GM19025 (cell line): ENCODE measurements around the gene HSD17B3.
"Not testable (repeated sequence)": the region's sequence is repeated elsewhere in the genome, so short reads cannot be mapped to it uniquely, and the experiment has no call there.

Source experiments
- ATAC-seq: cut with Tn5 transposase; IDR thresholded peaks from one replicate; pipeline ENCODE4 v1.9.1; 2021; ENCODE audit warnings: mild to moderate bottlenecking, low read depth, moderate library complexity; ENCODE audit not compliant: unreplicated experiment

Gene HSD17B3

GRCh38 chr9:96302021-96302420 is at the start of gene HSD17B3:
TSS of gene HSD17B3 (minus strand) at chr9:96302176. CDS start at chr9:96302104, 72 bp downstream.
- ATAC-seq: no peak

GRCh38 chr9:96350866-96351265 is 48.9 kb upstream of the HSD17B3 start:
- no peak for ATAC-seq

- ATAC-seq: no peak
Observed at GRCh38 chr9:96348261-96348660, 46.3 kb upstream of the HSD17B3 start.

- ATAC-seq: no peak
Observed at GRCh38 chr9:96345551-96345950, 43.6 kb upstream of the HSD17B3 start.

- no peak for ATAC-seq
Observed at GRCh38 chr9:96344458-96345180, 42.6 kb upstream of the HSD17B3 start.

GRCh38 chr9:96343515-96344360 is 41.8 kb upstream of the HSD17B3 start:
- no peak for ATAC-seq

- ATAC-seq: no peak
Observed at GRCh38 chr9:96342571-96343245, 40.7 kb upstream of the HSD17B3 start.

GRCh38 chr9:96340707-96341106 is 38.7 kb upstream of the HSD17B3 start:
- no peak for ATAC-seq

GRCh38 chr9:96338299-96338698 is 36.3 kb upstream of the HSD17B3 start:
- ATAC-seq: no peak

- no peak for ATAC-seq
Observed at GRCh38 chr9:96333958-96334357, 32.0 kb upstream of the HSD17B3 start.

GRCh38 chr9:96331236-96331947 is 29.4 kb upstream of the HSD17B3 start:
- no peak for ATAC-seq

- ATAC-seq: no peak
Observed at GRCh38 chr9:96327694-96328352, 25.8 kb upstream of the HSD17B3 start.

- no peak for ATAC-seq
Observed at GRCh38 chr9:96323169-96323568, 21.2 kb upstream of the HSD17B3 start.

GRCh38 chr9:96322736-96323135 is 20.8 kb upstream of the HSD17B3 start:
- not testable (repeated sequence) for ATAC-seq

GRCh38 chr9:96322210-96322609 is 20.2 kb upstream of the HSD17B3 start:
- ATAC-seq: not testable (repeated sequence)

GRCh38 chr9:96321515-96321914 is 19.5 kb upstream of the HSD17B3 start:
- ATAC-seq: no peak

GRCh38 chr9:96320749-96321280 is 18.8 kb upstream of the HSD17B3 start:
- ATAC-seq: no peak

- no peak for ATAC-seq
Observed at GRCh38 chr9:96318921-96319565, 17.1 kb upstream of the HSD17B3 start.

- ATAC-seq: no peak
Observed at GRCh38 chr9:96317335-96317980, 15.5 kb upstream of the HSD17B3 start.
